OCI-LY1 (cell line): ENCODE measurements around the gene MDM4.

ENCODE experiments used
- CTCF ChIP-seq: fragments of 200-600 bp; sonication (generic), shearing (Covaris generic); IDR thresholded peaks from 2 replicates; pipeline ENCODE4 v1.5.1; 2017; ENCODE audit warnings: mild to moderate bottlenecking, antibody characterized with exemption, low read length, moderate library complexity, mixed read lengths
- EZH2 ChIP-seq: fragments of 200-600 bp; sonication (generic), shearing (Covaris generic); IDR thresholded peaks from 2 replicates; pipeline ENCODE4 v1.8.0; 2017; ENCODE audit warnings: borderline replicate concordance, mixed run types, mild to moderate bottlenecking, antibody characterized with exemption, low read length, moderate library complexity, mixed read lengths

GRCh38 chr1:204502241-204502640 lies 14.0 kb upstream of the MDM4 start:
- TF ChIP-seq CTCF (no peak), EZH2 (no peak)
